ENCODE data around the gene FAM117A. TPM values are rescaled to one million over a fixed set of nuclear protein-coding genes. Genes with fewer than 3 reads are reported as not detected.

FAM117A gene
- total RNA-seq, 1 donor from 2014 or later: 30.0 TPM

GRCh38 chr17:49766918-49767530 lies 3.1 kb upstream of the FAM117A start:
- no peak overlapping the region for H3K4me3 Mint-ChIP-seq
- peaks cover 3% of the 10 kb centered on the region for H3K36me3 Mint-ChIP-seq (ENCODE audit: low read depth)
- POLR2A ChIA-PET: interaction anchor here (0.6 to 1.3 kb wide), 3 partner anchors 15 to 21 kb away, joined by 3 to 6 read pairs (median 5); partner anchors contain the start of gene KAT7
- TF ChIP-seq, protein P1, sequence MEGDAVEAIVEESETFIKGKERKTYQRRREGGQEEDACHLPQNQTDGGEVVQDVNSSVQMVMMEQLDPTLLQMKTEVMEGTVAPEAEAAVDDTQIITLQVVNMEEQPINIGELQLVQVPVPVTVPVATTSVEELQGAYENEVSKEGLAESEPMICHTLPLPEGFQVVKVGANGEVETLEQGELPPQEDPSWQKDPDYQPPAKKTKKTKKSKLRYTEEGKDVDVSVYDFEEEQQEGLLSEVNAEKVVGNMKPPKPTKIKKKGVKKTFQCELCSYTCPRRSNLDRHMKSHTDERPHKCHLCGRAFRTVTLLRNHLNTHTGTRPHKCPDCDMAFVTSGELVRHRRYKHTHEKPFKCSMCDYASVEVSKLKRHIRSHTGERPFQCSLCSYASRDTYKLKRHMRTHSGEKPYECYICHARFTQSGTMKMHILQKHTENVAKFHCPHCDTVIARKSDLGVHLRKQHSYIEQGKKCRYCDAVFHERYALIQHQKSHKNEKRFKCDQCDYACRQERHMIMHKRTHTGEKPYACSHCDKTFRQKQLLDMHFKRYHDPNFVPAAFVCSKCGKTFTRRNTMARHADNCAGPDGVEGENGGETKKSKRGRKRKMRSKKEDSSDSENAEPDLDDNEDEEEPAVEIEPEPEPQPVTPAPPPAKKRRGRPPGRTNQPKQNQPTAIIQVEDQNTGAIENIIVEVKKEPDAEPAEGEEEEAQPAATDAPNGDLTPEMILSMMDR (IDR thresholded peaks at IDR 0.05): no peak
- intact Hi-C loops (cut with micrococcal nuclease): loop anchor here (10.0 kb wide), 1 partner anchor 378 kb away; no protein-coding TSS in a partner anchor
- no peaks in the 10 kb centered on the region for H3K9me3 Mint-ChIP-seq
- no peak for DNase-seq
- peaks cover 28% of the 10 kb centered on the region for H3K4me1 Mint-ChIP-seq
- H3K27me3 Mint-ChIP-seq: no peaks in the 10 kb centered on the region
- H3K27ac Mint-ChIP-seq: no peak overlapping the region
- CTCF ChIA-PET: no interaction called here
- ATAC-seq (ENCODE audit: low read depth): no peak

- intact Hi-C loops (cut with micrococcal nuclease): loop anchor here (1.0 to 10.0 kb wide), 7 partner anchors 17 to 380 kb away; partner anchors contain the start of gene KAT7
- H3K27ac Mint-ChIP-seq: peak overlapping the region; percentile 75
- peaks cover 50% of the 10 kb centered on the region for H3K4me1 Mint-ChIP-seq
- no peaks in the 10 kb centered on the region for H3K9me3 Mint-ChIP-seq
- ChIA-PET POLR2A (interaction anchor here (0.5 to 9.0 kb wide), 18 partner anchors 9 to 383 kb away, joined by 3 to 129 read pairs (median 6); partner anchors contain the start of genes ITGA3, KAT7 and SLC35B1), CTCF (interaction anchor here (0.6 to 3.1 kb wide), 5 partner anchors 15 to 68 kb away, joined by 3 to 22 read pairs (median 6); partner anchors contain the start of gene SLC35B1)
- no peaks in the 10 kb centered on the region for H3K27me3 Mint-ChIP-seq
- DNase-seq (no peak), ATAC-seq (ENCODE audit: low read depth) (no peak)
- TF ChIP-seq, protein P1 (IDR thresholded peaks at IDR 0.05): no peak
- H3K4me3 Mint-ChIP-seq: peak overlapping the region; percentile 94
- peaks cover 15% of the 10 kb centered on the region for H3K36me3 Mint-ChIP-seq (ENCODE audit: low read depth)
These were observed 739 bp upstream of the FAM117A start for GRCh38 chr17:49764559-49765180.

GRCh38 chr17:49762151-49762941 lies 1.6 kb downstream of the FAM117A start:
- ATAC-seq (ENCODE audit: low read depth) (no peak), DNase-seq (no peak)
- intact Hi-C loops (cut with micrococcal nuclease): loop anchor here (5.0 to 10.0 kb wide), 2 partner anchors 35 to 382 kb away; no protein-coding TSS in a partner anchor
- Mint-ChIP-seq H3K4me1 (peaks cover 64% of the 10 kb centered on the region), H3K9me3 (no peaks in the 10 kb centered on the region), H3K4me3 (peak overlapping the region; percentile 94), H3K36me3 (ENCODE audit: low read depth) (peaks cover 32% of the 10 kb centered on the region), H3K27me3 (no peaks in the 10 kb centered on the region), H3K27ac (peak overlapping the region; percentile 79)
- TF ChIP-seq, protein P1 (IDR thresholded peaks at IDR 0.05): no peak
- ChIA-PET CTCF (interaction anchor here (0.9 to 2.7 kb wide), 3 partner anchors 15 to 66 kb away, joined by 4 to 15 read pairs (median 6); no protein-coding TSS in a partner anchor), POLR2A (interaction anchor here (0.8 to 9.0 kb wide), 7 partner anchors 9 to 567 kb away, joined by 3 to 129 read pairs (median 55); partner anchors contain the start of genes KAT7, SLC35B1 and SPOP)

DNA sequence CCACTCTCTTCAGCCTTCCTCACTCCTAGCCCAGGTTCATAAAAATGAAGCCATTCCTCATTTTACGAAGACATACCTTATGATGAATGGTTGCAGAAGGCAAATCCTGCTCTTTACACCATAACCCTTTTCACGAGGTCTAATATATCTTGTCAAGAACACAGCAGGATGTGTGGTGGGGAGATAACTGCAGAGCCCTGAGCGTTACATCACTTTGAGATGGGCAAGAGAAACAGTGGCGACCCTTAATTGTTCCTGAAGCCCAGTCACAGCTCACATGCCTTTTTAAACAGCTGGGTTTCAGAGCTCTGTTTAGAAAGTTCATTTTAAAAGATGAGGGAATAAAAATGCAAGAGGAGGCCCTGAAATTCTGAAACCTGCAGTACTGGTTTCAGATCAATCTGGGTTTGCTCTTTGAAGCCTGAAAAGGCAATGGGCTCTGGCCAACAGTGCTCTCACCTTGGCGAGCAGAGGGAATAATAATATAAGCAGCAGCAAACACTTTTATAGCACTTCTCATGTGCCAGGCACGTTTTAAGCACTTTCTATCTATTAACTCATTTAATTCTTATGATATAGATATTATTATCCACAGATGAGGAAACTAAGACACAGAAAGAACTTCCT lies 2.9 kb downstream of the FAM117A start:
- DNase-seq (no peak), ATAC-seq (ENCODE audit: low read depth) (no peak)
- Mint-ChIP-seq H3K27me3 (no peaks in the 10 kb centered on the region), H3K36me3 (ENCODE audit: low read depth) (peaks cover 39% of the 10 kb centered on the region), H3K4me3 (peak overlapping the region; percentile 5), H3K27ac (peak overlapping the region; percentile 79), H3K4me1 (peaks cover 67% of the 10 kb centered on the region), H3K9me3 (no peaks in the 10 kb centered on the region)
- intact Hi-C loops (cut with micrococcal nuclease): loop anchor here (5.0 to 10.0 kb wide), 2 partner anchors 34 to 384 kb away; no protein-coding TSS in a partner anchor
- POLR2A ChIA-PET: interaction anchor here (0.5 to 9.0 kb wide), 8 partner anchors 8 to 987 kb away, joined by 3 to 129 read pairs (median 6); partner anchors contain the start of gene SLC35B1
- CTCF ChIA-PET: interaction anchor here (0.7 kb wide), 1 partner anchor 53 kb away, joined by 3 read pairs; the partner anchor contains the start of gene SLC35B1
- TF ChIP-seq, protein P1 (IDR thresholded peaks at IDR 0.05): no peak
